SK-N-MC (cell line): Measurements from ENCODE around the gene FAM133A.

Experiments
- EZH2 ChIP-seq: fragments of 200-600 bp; sonication (generic); IDR thresholded peaks from one replicate; pipeline ENCODE4 v1.6.1; 2017; ENCODE audit warnings: antibody characterized with exemption
- FOXP2 ChIP-seq: optimal IDR thresholded peaks from 2 replicates; pipeline ENCODE3; 2011; ENCODE audit warnings: mild to moderate bottlenecking, moderate library complexity; ENCODE audit not compliant: insufficient read depth; ENCODE audit errors: extremely low read length, control extremely low read depth
- POLR2AphosphoS5 ChIP-seq: IDR thresholded peaks from 2 replicates; pipeline ENCODE4 v1.6.1; 2012; ENCODE audit warnings: mild to moderate bottlenecking, low read depth, low read length, borderline replicate concordance

- TF ChIP-seq POLR2AphosphoS5 (no peak), EZH2 (no peak), FOXP2 (no peak)
Measured at GRCh38 chrX:93703701-93704100, 29.7 kb downstream of the FAM133A start.
